Fibroblast of lung (primary cell): ENCODE measurements around the gene MYL6.

Source experiments
- EZH2 ChIP-seq: IDR thresholded peaks from 2 replicates; pipeline ENCODE4 v1.5.1; 2012; ENCODE audit warnings: low read length, control low read depth, mild to moderate bottlenecking; ENCODE audit errors: missing control alignments
- TF ChIP-seq, protein P1 (sequence below), 2 donors: IDR thresholded peaks in 1 of 2; conservative IDR thresholded peaks in 1 of 2; 1 replicate in 1 of 2; 2 replicates in 1 of 2; pipeline ENCODE4 v1.5.1; 2011 to 2012; ENCODE audit warnings: low read length in 2 of 2, control low read depth in 1 of 2, inconsistent platforms in 1 of 2, low read depth in 1 of 2, mild to moderate bottlenecking in 1 of 2

DNA sequence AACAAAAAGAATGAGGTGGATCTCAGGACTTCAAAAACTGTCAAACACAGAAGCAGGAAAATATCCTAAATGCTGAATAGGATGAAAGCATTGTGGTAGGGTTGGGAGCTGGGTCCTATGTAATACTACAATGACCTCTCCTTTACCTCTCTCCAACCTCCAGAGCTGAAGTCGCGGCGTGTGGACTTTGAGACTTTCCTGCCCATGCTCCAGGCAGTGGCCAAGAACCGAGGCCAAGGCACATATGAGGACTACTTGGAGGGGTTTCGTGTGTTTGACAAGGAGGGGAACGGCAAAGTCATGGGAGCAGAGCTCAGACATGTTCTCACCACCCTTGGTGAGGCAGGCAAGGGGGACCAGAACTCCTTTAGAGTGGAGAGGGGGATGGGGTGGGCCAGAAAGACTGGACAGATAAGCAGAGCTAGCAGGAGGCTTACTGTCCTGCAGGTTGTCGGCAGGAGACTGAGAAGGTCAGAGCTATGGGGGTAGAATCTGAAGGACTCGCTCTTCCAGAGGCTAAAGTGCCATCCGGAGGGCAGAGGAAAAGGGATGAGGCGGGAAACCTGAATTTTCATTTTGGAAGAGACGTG is 2.8 kb upstream of the MYL6 start:
- TF ChIP-seq, protein P1, sequence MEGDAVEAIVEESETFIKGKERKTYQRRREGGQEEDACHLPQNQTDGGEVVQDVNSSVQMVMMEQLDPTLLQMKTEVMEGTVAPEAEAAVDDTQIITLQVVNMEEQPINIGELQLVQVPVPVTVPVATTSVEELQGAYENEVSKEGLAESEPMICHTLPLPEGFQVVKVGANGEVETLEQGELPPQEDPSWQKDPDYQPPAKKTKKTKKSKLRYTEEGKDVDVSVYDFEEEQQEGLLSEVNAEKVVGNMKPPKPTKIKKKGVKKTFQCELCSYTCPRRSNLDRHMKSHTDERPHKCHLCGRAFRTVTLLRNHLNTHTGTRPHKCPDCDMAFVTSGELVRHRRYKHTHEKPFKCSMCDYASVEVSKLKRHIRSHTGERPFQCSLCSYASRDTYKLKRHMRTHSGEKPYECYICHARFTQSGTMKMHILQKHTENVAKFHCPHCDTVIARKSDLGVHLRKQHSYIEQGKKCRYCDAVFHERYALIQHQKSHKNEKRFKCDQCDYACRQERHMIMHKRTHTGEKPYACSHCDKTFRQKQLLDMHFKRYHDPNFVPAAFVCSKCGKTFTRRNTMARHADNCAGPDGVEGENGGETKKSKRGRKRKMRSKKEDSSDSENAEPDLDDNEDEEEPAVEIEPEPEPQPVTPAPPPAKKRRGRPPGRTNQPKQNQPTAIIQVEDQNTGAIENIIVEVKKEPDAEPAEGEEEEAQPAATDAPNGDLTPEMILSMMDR (conservative IDR thresholded peaks at IDR 0.05 in 1 of 2, IDR thresholded peaks at IDR 0.05 in 1 of 2; ENCODE audit: low read depth in 1 of 2, low read length in 2 of 2) = no peak
- no peak for TF ChIP-seq EZH2
